H9 (cell line): ENCODE data around the gene CELF4. TPM values are rescaled to one million over a fixed set of nuclear protein-coding genes. Genes with fewer than 3 reads are reported as not detected.
A peak's percentile ranks its signal among the peaks of the same experiment; 100 is the strongest.

ENCODE experiments used
- DNase-seq: peaks from one replicate; pipeline ENCODE4 v3.0.0-alpha.2; 2017
- H2AFZ ChIP-seq: one replicate; pipeline ENCODE4 v1.6.1; 2013; ENCODE audit warnings: mild to moderate bottlenecking, low read length, control low read depth, moderate library complexity
- H2AK5ac ChIP-seq: 2 replicates; pipeline ENCODE4 v1.6.1; 2013; ENCODE audit warnings: low read length, control low read depth, mixed read lengths; ENCODE audit not compliant: insufficient read length
- H2BK120ac ChIP-seq: one replicate; pipeline ENCODE4 v1.6.1; 2013; ENCODE audit warnings: low read depth, mild to moderate bottlenecking, low read length, control low read depth, inconsistent platforms; ENCODE audit not compliant: poor library complexity, severe bottlenecking
- H2BK12ac ChIP-seq: 2 replicates; pipeline ENCODE4 v1.6.1; 2013; ENCODE audit warnings: low read length, control low read depth, mixed read lengths, low read depth; ENCODE audit not compliant: insufficient read length
- H2BK15ac ChIP-seq: 2 replicates; pipeline ENCODE4 v1.6.1; 2013; ENCODE audit warnings: low read depth, low read length, control low read depth
- H2BK20ac ChIP-seq: one replicate; pipeline ENCODE4 v1.6.1; 2013; ENCODE audit warnings: low read depth, mild to moderate bottlenecking, low read length, control low read depth, inconsistent platforms; ENCODE audit not compliant: poor library complexity, severe bottlenecking
- H2BK5ac ChIP-seq: 2 replicates; pipeline ENCODE4 v1.6.1; 2013; ENCODE audit warnings: low read length, control low read depth, mixed read lengths; ENCODE audit not compliant: insufficient read length
- H3K14ac ChIP-seq: 2 replicates; pipeline ENCODE4 v1.6.1; 2013; ENCODE audit warnings: low read length, control low read depth; ENCODE audit not compliant: insufficient read depth
- H3K18ac ChIP-seq: 2 replicates; pipeline ENCODE4 v1.6.1; 2013; ENCODE audit warnings: low read depth, mild to moderate bottlenecking, mixed read lengths, low read length, control low read depth; ENCODE audit not compliant: insufficient read length
- H3K23ac ChIP-seq: 2 replicates; pipeline ENCODE4 v1.6.1; 2013; ENCODE audit warnings: low read length, control low read depth, mixed read lengths, low read depth; ENCODE audit not compliant: insufficient read length
- H3K23me2 ChIP-seq: 2 replicates; pipeline ENCODE4 v1.6.1; 2013; ENCODE audit warnings: low read depth, mild to moderate bottlenecking, mixed read lengths, low read length, control low read depth; ENCODE audit not compliant: insufficient read length, poor library complexity, severe bottlenecking
- H3K27ac ChIP-seq: 2 replicates; pipeline ENCODE4 v1.5.1; 2013; ENCODE audit warnings: low read length, control low read depth, mixed read lengths, low read depth; ENCODE audit not compliant: insufficient read length
- H3K27me3 ChIP-seq: 2 replicates; pipeline ENCODE4 v1.6.1; 2013; ENCODE audit warnings: low read length, control low read depth, inconsistent platforms; ENCODE audit not compliant: insufficient read depth
- H3K4ac ChIP-seq: 2 replicates; pipeline ENCODE4 v1.6.1; 2013; ENCODE audit warnings: low read depth, mild to moderate bottlenecking, control low read depth, inconsistent platforms, low read length, moderate library complexity
- H3K4me1 ChIP-seq: 2 replicates; pipeline ENCODE4 v1.6.1; 2013; ENCODE audit warnings: low read length, control low read depth, inconsistent platforms; ENCODE audit not compliant: insufficient read depth
- H3K4me2 ChIP-seq: 2 replicates; pipeline ENCODE4 v1.6.1; 2013; ENCODE audit warnings: low read length, control low read depth, mixed read lengths; ENCODE audit not compliant: insufficient read length, insufficient read depth
- H3K56ac ChIP-seq: 2 replicates; pipeline ENCODE4 v1.6.1; 2013; ENCODE audit warnings: low read depth, mild to moderate bottlenecking, mixed read lengths, low read length, control low read depth; ENCODE audit not compliant: insufficient read length
- H3K79me1 ChIP-seq: 2 replicates; pipeline ENCODE4 v1.6.1; 2013; ENCODE audit warnings: low read depth, mild to moderate bottlenecking, moderate library complexity, low read length, control low read depth, inconsistent platforms; ENCODE audit not compliant: insufficient read depth, poor library complexity, severe bottlenecking
- H3K79me2 ChIP-seq: 2 replicates; pipeline ENCODE4 v1.6.1; 2013; ENCODE audit warnings: low read length, control low read depth, inconsistent platforms; ENCODE audit not compliant: insufficient read depth
- H3K9ac ChIP-seq: 2 replicates; pipeline ENCODE4 v1.6.1; 2013; ENCODE audit warnings: low read length, control low read depth, mixed read lengths; ENCODE audit not compliant: insufficient read length; ENCODE audit errors: extremely low read depth
- H3K9me3 ChIP-seq: one replicate; pipeline ENCODE4 v1.6.1; 2013; ENCODE audit warnings: low read depth, low read length, inconsistent platforms; ENCODE audit not compliant: control insufficient read depth
- H3T11ph ChIP-seq: one replicate; pipeline ENCODE4 v1.6.1; 2013; ENCODE audit warnings: mild to moderate bottlenecking, low read length, control low read depth, inconsistent platforms
- H4K20me1 ChIP-seq: one replicate; pipeline ENCODE4 v1.6.1; 2013; ENCODE audit not compliant: control insufficient read depth, insufficient read length, insufficient read depth
- H4K5ac ChIP-seq: 2 replicates; pipeline ENCODE4 v1.6.1; 2013; ENCODE audit warnings: low read depth, mild to moderate bottlenecking, mixed read lengths, low read length, control low read depth; ENCODE audit not compliant: insufficient read length
- H4K8ac ChIP-seq: replicated peaks from 2 replicates; pipeline ENCODE4 v1.6.1; 2013; ENCODE audit warnings: low read length, control low read depth, mixed read lengths, low read depth; ENCODE audit not compliant: insufficient read length
- H4K91ac ChIP-seq: 2 replicates; pipeline ENCODE4 v1.6.1; 2013; ENCODE audit warnings: low read depth, mild to moderate bottlenecking, moderate library complexity, mixed read lengths, low read length, control low read depth; ENCODE audit not compliant: insufficient read length
- H3K27ac Mint-ChIP-seq, 3 experiments: 2 replicates in 2 of 3; 3 replicates in 1 of 3; pipeline ENCODE4 v1.8.0; 2020 to 2021; ENCODE audit warnings: mixed read lengths in 3 of 3, mild to moderate bottlenecking in 1 of 3, moderate library complexity in 1 of 3
- H3K27me3 Mint-ChIP-seq: 2 replicates; pipeline ENCODE4 v1.8.0; 2021; ENCODE audit warnings: low read depth, mild to moderate bottlenecking, moderate library complexity, mixed read lengths
- H3K36me3 Mint-ChIP-seq, 3 experiments: 2 replicates in 2 of 3; 3 replicates in 1 of 3; pipeline ENCODE4 v1.8.0; 2020 to 2021; ENCODE audit warnings: low read depth in 3 of 3, mixed read lengths in 3 of 3; ENCODE audit not compliant: insufficient read depth in 1 of 3
- H3K4me1 Mint-ChIP-seq, 2 experiments: 2 replicates each; pipeline ENCODE4 v1.8.0; 2020; ENCODE audit warnings: mixed read lengths in 2 of 2
- H3K4me3 Mint-ChIP-seq, 2 experiments: 2 replicates in 1 of 2; 3 replicates in 1 of 2; pipeline ENCODE4 v1.8.0; 2020 to 2021; ENCODE audit warnings: mild to moderate bottlenecking in 2 of 2, mixed read lengths in 2 of 2, moderate library complexity in 1 of 2
- H3K9me3 Mint-ChIP-seq, 2 experiments: 2 replicates in 1 of 2; 3 replicates in 1 of 2; pipeline ENCODE4 v1.8.0; 2020; ENCODE audit warnings: mild to moderate bottlenecking in 2 of 2, mixed read lengths in 2 of 2, moderate library complexity in 1 of 2
- CTCF ChIP-seq: fragments of 200-600 bp; sonication (generic); conservative IDR thresholded peaks from 3 replicates; pipeline ENCODE4 v1.8.0; 2021; ENCODE audit warnings: antibody characterized with exemption, mild to moderate bottlenecking
- WGBS: extraction: QIAGEN DNeasy Blood & Tissue Kit; methylation state at CpG from one replicate; pipeline ENCODE4 v1.1.7; 2013; ENCODE audit warnings: missing lambda C conversion rate, low lambda C conversion rate, mixed read lengths; ENCODE audit not compliant: insufficient read length; ENCODE audit errors: extremely low coverage; 5-methylcytosine and 5-hydroxymethylcytosine counted together
- total RNA-seq: library from RNA; stranded (reverse); gene quantifications from 2 replicates; pipeline ENCODE4 v1.2.1, GENCODE V29; 2021

CELF4 gene
- total RNA-seq, 1 experiment from 2014 or later = 1.1 TPM

GRCh38 chr18:37251679-37252078 lies 313.9 kb downstream of the CELF4 start:
- no peak overlapping the region for H4K5ac ChIP-seq
- no peak overlapping the region for H4K8ac ChIP-seq
- H3K27me3 Mint-ChIP-seq = peaks cover 46% of the 10 kb centered on the region
- H3K4me1 ChIP-seq = peaks cover 11% of the 10 kb centered on the region
- H3K4me2 ChIP-seq = no peak overlapping the region
- H3K79me2 ChIP-seq = no peaks in the 10 kb centered on the region
- H3K18ac ChIP-seq = no peak overlapping the region
- H2BK20ac ChIP-seq = no peak overlapping the region
- peaks cover 7% of the 10 kb centered on the region for H3K23me2 ChIP-seq
- no peak for TF ChIP-seq CTCF
- H3K4ac ChIP-seq = no peak overlapping the region
- H3K14ac ChIP-seq = no peak overlapping the region
- H3K4me1 Mint-ChIP-seq = peaks cover 25 to 39% of the 10 kb centered on the region in 2 experiments
- H3K9me3 Mint-ChIP-seq = 0 out of 5 replicates have a peak, but pooled peaks cover 0 to 2% of the 10 kb centered on the region in 2 experiments
- no peaks in the 10 kb centered on the region for H3K9me3 ChIP-seq
- no peak overlapping the region for H2AFZ ChIP-seq
- H2BK120ac ChIP-seq = no peak overlapping the region
- no peak overlapping the region for H3K9ac ChIP-seq
- H2BK12ac ChIP-seq = no peak overlapping the region
- no peaks in the 10 kb centered on the region for H3K79me1 ChIP-seq
- no peaks in the 10 kb centered on the region for H4K20me1 ChIP-seq
- peak overlapping the region; percentile 23 to 36; a peak in 3 of 5 replicates for H3K4me3 Mint-ChIP-seq
- DNase-seq = no peak
- H2BK15ac ChIP-seq = no peak overlapping the region
- H3T11ph ChIP-seq = no peak overlapping the region
- H3K56ac ChIP-seq = no peak overlapping the region
- H3K27ac ChIP-seq = no peak overlapping the region
- no peak overlapping the region for H3K23ac ChIP-seq
- H2BK5ac ChIP-seq = no peak overlapping the region
- no peak overlapping the region for H2AK5ac ChIP-seq
- no peak overlapping the region for H3K27ac Mint-ChIP-seq
- peaks cover 0 to 2% (median 0%) of the 10 kb centered on the region in 3 experiments; a peak in 1 of 7 replicates for H3K36me3 Mint-ChIP-seq
- WGBS = no CpG with 5 or more reads among the region's 3 CpGs
- H4K91ac ChIP-seq = no peak overlapping the region
- peaks cover 12% of the 10 kb centered on the region for H3K27me3 ChIP-seq
